ENCODE measurements around the gene DCK.

DCK gene

GRCh38 chr4:71064521-71064920, 71.1 kb downstream of the DCK start:
- no peak for ATAC-seq

GRCh38 chr4:71065991-71066510, 72.6 kb downstream of the DCK start:
- no peak for ATAC-seq

GRCh38 chr4:71066737-71067716, 73.6 kb downstream of the DCK start:
- no peak for ATAC-seq

- ATAC-seq: no peak
Observed at GRCh38 chr4:71069063-71069462, 75.6 kb downstream of the DCK start.

- no peak for ATAC-seq
Observed at GRCh38 chr4:71070015-71070414, 76.6 kb downstream of the DCK start.

GRCh38 chr4:71074452-71075299, 81.2 kb downstream of the DCK start:
- no peak for ATAC-seq
